IMR-90 (cell line): ENCODE data around the gene SSPN. TPM values are rescaled to one million over a fixed set of nuclear protein-coding genes. Genes with fewer than 3 reads are reported as not detected.

Experiments used
- ATAC-seq: fragments of 200-7000 bp; cut with Tn5 transposase; 2 replicates; pipeline ENCODE4 v1.9.1; 2020; ENCODE audit warnings: low read depth, mild to moderate bottlenecking, moderate library complexity
- BruUV-seq: library from RNA; stranded (reverse); fragments of 400-500 nt; replicated peaks from 2 replicates; lab custom pipeline; 2021; lab: Mats Ljungman, UMichigan
- CTCF ChIA-PET: fragments of 300-600 bp; formaldehyde crosslinking; extraction: SDS; loops from one replicate; lab custom pipeline; 2021; ENCODE audit warnings: antibody characterized with exemption; lab: Yijun Ruan, JAX
- POLR2A ChIA-PET: fragments of 300-600 bp; sonication (Branson Sonifier 250); formaldehyde crosslinking; loops from one replicate; lab custom pipeline; 2022; ENCODE audit warnings: antibody characterized with exemption; ENCODE audit not compliant: unreplicated experiment; lab: Charles Lee
- DNase-seq: peaks from one replicate; pipeline ENCODE4 v3.0.0; 2013
- H2AFZ ChIP-seq: replicated peaks from 2 replicates; pipeline ENCODE3; 2013; ENCODE audit warnings: low read length, mild to moderate bottlenecking; ENCODE audit not compliant: poor library complexity
- H2AK5ac ChIP-seq: 2 replicates; pipeline ENCODE4 v1.6.1; 2013; ENCODE audit warnings: low read depth, low read length, inconsistent platforms
- H2AK9ac ChIP-seq: replicated peaks from 2 replicates; pipeline ENCODE3; 2013; ENCODE audit warnings: mild to moderate bottlenecking, low read depth, low read length, moderate library complexity; ENCODE audit not compliant: poor library complexity
- H2BK120ac ChIP-seq: 2 replicates; pipeline ENCODE4 v1.6.1; 2013; ENCODE audit warnings: low read depth, low read length, inconsistent platforms
- H2BK15ac ChIP-seq: 3 replicates; pipeline ENCODE4 v1.6.1; 2013; ENCODE audit warnings: low read depth, low read length, inconsistent platforms
- H2BK20ac ChIP-seq: 2 replicates; pipeline ENCODE4 v1.6.1; 2013; ENCODE audit warnings: low read depth, mild to moderate bottlenecking, inconsistent platforms, low read length, moderate library complexity
- H2BK5ac ChIP-seq: 2 replicates; pipeline ENCODE4 v1.6.1; 2013; ENCODE audit warnings: mild to moderate bottlenecking, low read depth, low read length, inconsistent platforms; ENCODE audit not compliant: poor library complexity, severe bottlenecking
- H3K14ac ChIP-seq: replicated peaks from 2 replicates; pipeline ENCODE4 v1.6.1; 2013; ENCODE audit warnings: low read depth, low read length, inconsistent platforms
- H3K18ac ChIP-seq: 2 replicates; pipeline ENCODE4 v1.6.1; 2013; ENCODE audit warnings: low read depth, low read length, control low read depth
- H3K23ac ChIP-seq: 2 replicates; pipeline ENCODE4 v1.6.1; 2013; ENCODE audit warnings: low read depth, low read length, inconsistent platforms
- H3K27ac ChIP-seq: 2 replicates; pipeline ENCODE4 v1.5.1; 2013; ENCODE audit warnings: mild to moderate bottlenecking, control low read depth, low read length; ENCODE audit not compliant: insufficient read depth
- H3K27me3 ChIP-seq: 2 replicates; pipeline ENCODE4 v1.6.1; 2013; ENCODE audit warnings: low read length; ENCODE audit not compliant: control insufficient read depth, insufficient read depth
- H3K36me3 ChIP-seq: 2 replicates; pipeline ENCODE4 v1.6.1; 2013; ENCODE audit warnings: low read length, mixed read lengths; ENCODE audit not compliant: control insufficient read depth, insufficient read depth
- H3K4ac ChIP-seq: 2 replicates; pipeline ENCODE4 v1.6.1; 2013; ENCODE audit warnings: low read depth, low read length, inconsistent platforms
- H3K4me1 ChIP-seq: 2 replicates; pipeline ENCODE4 v1.6.1; 2013; ENCODE audit warnings: low read length, mixed read lengths; ENCODE audit not compliant: control insufficient read depth, insufficient read depth
- H3K4me2 ChIP-seq: 2 replicates; pipeline ENCODE4 v1.6.1; 2013; ENCODE audit warnings: low read depth, mild to moderate bottlenecking, control low read depth, low read length, moderate library complexity
- H3K4me3 ChIP-seq: 2 replicates; pipeline ENCODE4 v1.5.1; 2013; ENCODE audit warnings: low read depth, mild to moderate bottlenecking, control low read depth, low read length, moderate library complexity; ENCODE audit not compliant: insufficient read depth
- H3K56ac ChIP-seq: 2 replicates; pipeline ENCODE4 v1.6.1; 2013; ENCODE audit warnings: low read length, inconsistent platforms; ENCODE audit not compliant: insufficient read depth; ENCODE audit errors: extremely low read depth
- H3K79me1 ChIP-seq, 2 experiments: 2 replicates each; pipeline ENCODE4 v1.6.1; 2013; ENCODE audit warnings: low read length in 2 of 2, inconsistent platforms in 1 of 2, low read depth in 1 of 2
- H3K9ac ChIP-seq: 2 replicates; pipeline ENCODE4 v1.6.1; 2013; ENCODE audit warnings: low read depth, low read length, control low read depth
- H3K9me1 ChIP-seq: 2 replicates; pipeline ENCODE4 v1.6.1; 2013; ENCODE audit warnings: low read length, inconsistent platforms; ENCODE audit not compliant: insufficient read depth
- H3K9me3 ChIP-seq: 2 replicates; pipeline ENCODE4 v1.6.1; 2013; ENCODE audit warnings: low read length; ENCODE audit not compliant: control insufficient read depth, insufficient read depth
- H4K20me1 ChIP-seq: 2 replicates; pipeline ENCODE4 v1.6.1; 2013; ENCODE audit warnings: low read length, inconsistent platforms; ENCODE audit not compliant: insufficient read depth
- H4K5ac ChIP-seq: 2 replicates; pipeline ENCODE4 v1.6.1; 2013; ENCODE audit warnings: mild to moderate bottlenecking, low read depth, low read length, control low read depth
- H4K8ac ChIP-seq, 2 experiments: 2 replicates each; pipeline ENCODE4 v1.6.1; 2013; ENCODE audit warnings: low read depth in 2 of 2, low read length in 2 of 2, control low read depth in 1 of 2, inconsistent platforms in 1 of 2
- H4K91ac ChIP-seq: 2 replicates; pipeline ENCODE4 v1.6.1; 2013; ENCODE audit warnings: low read depth, low read length, inconsistent platforms; ENCODE audit not compliant: insufficient read depth
- ELK1 ChIP-seq: fragments of 150-350 bp; IDR thresholded peaks from 2 replicates; pipeline ENCODE4 v1.6.1; 2016; ENCODE audit warnings: low read depth, mild to moderate bottlenecking, low read length, moderate library complexity, borderline replicate concordance
- FOS ChIP-seq: fragments of 150-350 bp; IDR thresholded peaks from 2 replicates; pipeline ENCODE4 v1.6.1; 2016; ENCODE audit warnings: low read depth, low read length
- MAFK ChIP-seq: IDR thresholded peaks from 2 replicates; pipeline ENCODE4 v1.6.1; 2012; ENCODE audit warnings: low read depth, low read length, improper control_type of control experiment
- NFE2L2 ChIP-seq: fragments of 150-350 bp; IDR thresholded peaks from 2 replicates; pipeline ENCODE4 v1.6.1; 2016; ENCODE audit warnings: low read depth, mild to moderate bottlenecking, low read length
- POLR2A ChIP-seq: IDR thresholded peaks from 2 replicates; pipeline ENCODE4 v1.6.1; 2012; ENCODE audit warnings: mild to moderate bottlenecking, low read depth, low read length
- RAD21 ChIP-seq: IDR thresholded peaks from 2 replicates; pipeline ENCODE4 v1.6.1; 2012; ENCODE audit warnings: low read length, improper control_type of control experiment
- RCOR1 ChIP-seq: IDR thresholded peaks from 2 replicates; pipeline ENCODE4 v1.6.1; 2012; ENCODE audit warnings: mild to moderate bottlenecking, low read length, improper control_type of control experiment; ENCODE audit not compliant: insufficient replicate concordance
- RFX5 ChIP-seq: IDR thresholded peaks from 2 replicates; pipeline ENCODE4 v1.8.0; 2012; ENCODE audit warnings: low read depth, mild to moderate bottlenecking, low read length, moderate library complexity
- SMC3 ChIP-seq: fragments of 150-350 bp; IDR thresholded peaks from 2 replicates; pipeline ENCODE4 v1.6.1; 2016; ENCODE audit warnings: low read depth, mild to moderate bottlenecking, antibody characterized with exemption, low read length, moderate library complexity
- USF2 ChIP-seq: fragments of 150-350 bp; IDR thresholded peaks from 2 replicates; pipeline ENCODE4 v1.6.1; 2017; ENCODE audit warnings: mild to moderate bottlenecking, antibody characterized with exemption, low read length, low read depth
- WGBS, 2 experiments: methylation state at CpG; one replicate each; pipeline versions ENCODE4 v1.1.5 to v1.1.7; 2013; ENCODE audit warnings: missing lambda C conversion rate in 2 of 2; ENCODE audit not compliant: insufficient read length in 1 of 2; ENCODE audit errors: extremely low coverage in 2 of 2; 5-methylcytosine and 5-hydroxymethylcytosine counted together
- dilution Hi-C: fragments of 300-500 bp; cut with HindIII; formaldehyde crosslinking; loops from one replicate; pipeline ENCODE4 v1.14.3; 2018; ENCODE audit warnings: low sequenced_read_pairs; ENCODE audit not compliant: unreplicated experiment
- in situ Hi-C: fragments of 300-500 bp; cut with MboI; formaldehyde crosslinking; loops from 3 replicates; pipeline ENCODE4 v1.14.3; 2019; ENCODE audit warnings: low sequenced_read_pairs, inconsistent platforms, mixed read lengths
- intact Hi-C: fragments of 100-400 bp; cut with micrococcal nuclease; formaldehyde crosslinking; loops from 2 replicates; pipeline ENCODE4 v1.10.0; 2022
- polyA plus RNA-seq, 3 experiments: library from polyadenylated mRNA; depleted of rRNA; stranded (reverse); fragments of >200 nt; gene quantifications; 2 replicates each; pipeline ENCODE4 v1.2.3, GENCODE V29; 2012; ENCODE audit warnings: low replicate concordance in 1 of 3
- total RNA-seq: library from RNA; depleted of rRNA; stranded (reverse); fragments of >200 nt; gene quantifications from 2 replicates; pipeline ENCODE4 v1.2.3, GENCODE V29; 2012

The SSPN gene
- total and polyA plus RNA-seq, 2 of the 4 experiments (the other 2 are of a cell fraction), result 3.5 to 5.6 TPM

- no peak overlapping the region for H3K14ac ChIP-seq
- no peak overlapping the region for H3K27ac ChIP-seq
- intact Hi-C loops (no loop called here), dilution Hi-C loops (no loop called here), in situ Hi-C loops (no loop called here)
- no peak overlapping the region for H2AFZ ChIP-seq
- no peak overlapping the region for H2BK15ac ChIP-seq
- no peak overlapping the region for H4K91ac ChIP-seq
- POLR2A ChIA-PET, result no interaction called here
- no peak overlapping the region for H3K56ac ChIP-seq
- no peak overlapping the region for H3K4me2 ChIP-seq
- H4K20me1 ChIP-seq, result no peaks in the 10 kb centered on the region
- no peak overlapping the region for H3K23ac ChIP-seq
- no peak overlapping the region for H3K9ac ChIP-seq
- H2BK20ac ChIP-seq, result no peak overlapping the region
- H4K5ac ChIP-seq, result no peak overlapping the region
- H3K9me1 ChIP-seq, result peaks cover 9% of the 10 kb centered on the region
- no peak overlapping the region for H2AK5ac ChIP-seq
- no peak for TF ChIP-seq RAD21
- no peak for TF ChIP-seq USF2
- TF ChIP-seq ELK1, result no peak
- no peak for TF ChIP-seq MAFK
- no peak for TF ChIP-seq POLR2A
- TF ChIP-seq SMC3, result no peak
- TF ChIP-seq FOS, result no peak
- no peak for TF ChIP-seq NFE2L2
- no peak for TF ChIP-seq RCOR1
- no peak for TF ChIP-seq RFX5
- peaks cover 11% of the 10 kb centered on the region for H3K27me3 ChIP-seq
- no peak for ATAC-seq
- WGBS, 2 experiments, result no CpG with 5 or more reads among the region's 7 CpGs
- H3K79me1 ChIP-seq, result no peaks in the 10 kb centered on the region
- BruUV-seq, result no TSS peak
- no peak overlapping the region for H3K18ac ChIP-seq
- no peak overlapping the region for H4K8ac ChIP-seq
- no peak overlapping the region for H2BK5ac ChIP-seq
- no peak overlapping the region for H2BK120ac ChIP-seq
- DNase-seq, result no peak
- no peak overlapping the region for H3K4me3 ChIP-seq
- H3K4me1 ChIP-seq, result peaks cover 12% of the 10 kb centered on the region
- no peak overlapping the region for H3K4ac ChIP-seq
- H3K9me3 ChIP-seq, result no peaks in the 10 kb centered on the region
- CTCF ChIA-PET, result no interaction called here
- no peak overlapping the region for H2AK9ac ChIP-seq
- H3K36me3 ChIP-seq, result no peaks in the 10 kb centered on the region
Measured at GRCh38 chr12:26148291-26148690, 47.1 kb upstream of the SSPN start.
